Body of pancreas (tissue), 4 donors: Measurements from ENCODE around the gene ARF4.

Experiments
- CTCF ChIP-seq, 7 experiments: fragments of 450-650 bp in 4 of 7; fragments of 200-600 bp in 3 of 7; sonication (generic) in 3 of 7; IDR thresholded peaks; one replicate each; pipeline ENCODE4 v1.5.1; 2016 to 2019; ENCODE audit warnings: antibody characterized with exemption in 7 of 7
- POLR2A ChIP-seq, 3 donors: fragments of 450-650 bp; IDR thresholded peaks; one replicate each; pipeline ENCODE4 v1.6.1; 2016; ENCODE audit warnings: antibody characterized with exemption in 3 of 3, mild to moderate bottlenecking in 2 of 3

DNA sequence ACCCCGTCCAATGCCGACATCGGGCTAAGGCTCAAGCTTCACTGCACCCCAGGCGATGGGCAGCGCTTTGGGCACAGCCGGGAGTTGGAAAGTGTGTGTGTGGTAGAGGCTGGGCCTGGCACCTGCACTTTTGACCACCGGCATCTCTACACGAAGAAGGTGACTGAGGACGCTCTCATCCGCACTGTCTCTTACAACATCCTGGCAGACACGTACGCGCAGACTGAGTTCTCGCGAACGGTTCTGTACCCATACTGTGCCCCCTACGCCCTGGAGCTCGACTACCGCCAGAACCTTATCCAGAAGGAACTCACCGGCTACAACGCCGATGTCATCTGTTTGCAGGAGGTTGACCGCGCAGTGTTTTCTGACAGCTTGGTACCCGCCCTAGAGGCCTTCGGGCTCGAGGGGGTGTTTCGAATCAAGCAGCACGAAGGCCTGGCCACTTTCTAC lies 40.0 kb downstream of the ARF4 start:
- no peak for TF ChIP-seq CTCF (IDR thresholded peaks at IDR 0.05)
- TF ChIP-seq POLR2A (IDR thresholded peaks at IDR 0.05) = peak in 2 of 3 donors; percentile 23 to 34
